OCI-LY3 (cell line): ENCODE data around the gene ACTL6A.

Source experiments
- H2AFZ ChIP-seq: fragments of 200-600, 300-600 bp; shearing (Covaris generic); 2 replicates; pipeline ENCODE4 v1.6.0; 2014; ENCODE audit warnings: antibody characterized with exemption, low read depth, low read length
- H3K27ac ChIP-seq: fragments of 200-600, 300-600 bp; sonication (generic); 2 replicates; pipeline ENCODE4 v1.5.1; 2014; ENCODE audit warnings: mild to moderate bottlenecking, low read length, moderate library complexity, mixed read lengths
- H3K27me3 ChIP-seq: fragments of 200-600, 300-600 bp; sonication (generic); 2 replicates; pipeline ENCODE4 v1.6.1; 2014; ENCODE audit warnings: low read depth, low read length, mixed read lengths
- H3K36me3 ChIP-seq: fragments of 200-600, 300-600 bp; sonication (generic); replicated peaks from 2 replicates; pipeline ENCODE3; 2014; ENCODE audit warnings: low read depth, low read length, mixed read lengths
- H3K4me1 ChIP-seq: fragments of 300-600, 200-600 bp; sonication (generic); 2 replicates; pipeline ENCODE4 v1.6.1; 2014; ENCODE audit warnings: low read length, mixed read lengths
- H3K4me2 ChIP-seq: fragments of 200-600, 300-600 bp; sonication (generic); 2 replicates; pipeline ENCODE4 v1.6.1; 2014; ENCODE audit warnings: low read length, mixed read lengths
- H3K4me3 ChIP-seq: fragments of 300-600, 200-600 bp; sonication (generic); 2 replicates; pipeline ENCODE4 v1.5.1; 2014; ENCODE audit warnings: antibody characterized with exemption, mild to moderate bottlenecking, low read length, moderate library complexity
- H3K79me2 ChIP-seq: fragments of 300-600, 200-600 bp; shearing (Covaris generic); 2 replicates; pipeline ENCODE4 v1.6.1; 2014; ENCODE audit warnings: mild to moderate bottlenecking, low read length, mixed read lengths
- H3K9ac ChIP-seq: fragments of 300-600, 200-600 bp; shearing (Covaris generic); 2 replicates; pipeline ENCODE4 v1.6.0; 2014; ENCODE audit warnings: mild to moderate bottlenecking, low read length, moderate library complexity
- H3K9me3 ChIP-seq: fragments of 200-600, 300-600 bp; shearing (Covaris generic); 2 replicates; pipeline ENCODE4 v1.6.1; 2014; ENCODE audit warnings: low read length, mixed read lengths; ENCODE audit not compliant: insufficient read depth
- H4K20me1 ChIP-seq: fragments of 200-600, 300-600 bp; sonication (generic); 2 replicates; pipeline ENCODE4 v1.6.1; 2016; ENCODE audit warnings: low read length, mixed read lengths; ENCODE audit not compliant: insufficient read depth
- CTCF ChIP-seq: fragments of 200-600, 300-600 bp; sonication (generic); IDR thresholded peaks from 2 replicates; pipeline ENCODE4 v1.5.1; 2014; ENCODE audit warnings: antibody characterized with exemption, low read length, low read depth
- EZH2phosphoT487 ChIP-seq: fragments of 200-600 bp; shearing (Covaris generic); IDR thresholded peaks from 2 replicates; pipeline ENCODE4 v1.6.1; 2018; ENCODE audit warnings: antibody characterized with exemption, mixed run types, low read depth

The ACTL6A gene

GRCh38 chr3:179536256-179536655, 26.5 kb upstream of the ACTL6A start:
- Histone ChIP-seq H3K27ac (no peak overlapping the region), H3K4me1 (peaks cover 6% of the 10 kb centered on the region; the same call in 1 of the 2 replicates), H3K9ac (no peak overlapping the region), H3K4me3 (no peak overlapping the region), H3K36me3 (no peaks in the 10 kb centered on the region), H3K27me3 (peaks cover 12% of the 10 kb centered on the region), H4K20me1 (no peaks in the 10 kb centered on the region), H2AFZ (no peak overlapping the region), H3K9me3 (no peaks in the 10 kb centered on the region), H3K79me2 (no peaks in the 10 kb centered on the region), H3K4me2 (no peak overlapping the region)
- TF ChIP-seq EZH2phosphoT487 (no peak), CTCF (no peak)

GRCh38 chr3:179541094-179541493, 21.6 kb upstream of the ACTL6A start:
- Histone ChIP-seq H3K79me2 (no peaks in the 10 kb centered on the region), H4K20me1 (no peaks in the 10 kb centered on the region), H2AFZ (no peak overlapping the region), H3K27ac (no peak overlapping the region), H3K9me3 (no peaks in the 10 kb centered on the region), H3K36me3 (no peaks in the 10 kb centered on the region), H3K27me3 (no peaks in the 10 kb centered on the region), H3K4me1 (peaks cover 6% of the 10 kb centered on the region; the same call in 1 of the 2 replicates), H3K9ac (no peak overlapping the region), H3K4me3 (no peak overlapping the region), H3K4me2 (no peak overlapping the region)
- TF ChIP-seq EZH2phosphoT487 (no peak), CTCF (no peak)

GRCh38 chr3:179541596-179541995, 21.1 kb upstream of the ACTL6A start:
- Histone ChIP-seq H2AFZ (no peak overlapping the region), H3K27me3 (no peaks in the 10 kb centered on the region), H3K9ac (no peak overlapping the region), H3K4me2 (no peak overlapping the region), H4K20me1 (no peaks in the 10 kb centered on the region), H3K27ac (no peak overlapping the region), H3K79me2 (no peaks in the 10 kb centered on the region), H3K9me3 (no peaks in the 10 kb centered on the region), H3K4me3 (no peak overlapping the region), H3K4me1 (peaks cover 6% of the 10 kb centered on the region; the same call in 1 of the 2 replicates), H3K36me3 (no peaks in the 10 kb centered on the region)
- TF ChIP-seq CTCF = no peak
- TF ChIP-seq EZH2phosphoT487 = no peak

- H3K27me3 ChIP-seq = no peaks in the 10 kb centered on the region
- no peak overlapping the region for H3K4me2 ChIP-seq
- no peaks in the 10 kb centered on the region for H3K79me2 ChIP-seq
- H3K9ac ChIP-seq = no peak overlapping the region
- H3K9me3 ChIP-seq = no peaks in the 10 kb centered on the region
- TF ChIP-seq EZH2phosphoT487 (no peak), CTCF (no peak)
- no peak overlapping the region for H2AFZ ChIP-seq
- no peak overlapping the region for H3K27ac ChIP-seq
- H3K36me3 ChIP-seq = no peaks in the 10 kb centered on the region
- no peak overlapping the region for H3K4me3 ChIP-seq
- H3K4me1 ChIP-seq = peaks cover 6% of the 10 kb centered on the region; the same call in 1 of the 2 replicates
- no peaks in the 10 kb centered on the region for H4K20me1 ChIP-seq
These were observed 20.4 kb upstream of the ACTL6A start for GRCh38 chr3:179542375-179542774.
